ENCODE results near the gene SLC16A6.
"Not testable (repeated sequence)": the region's sequence is repeated elsewhere in the genome, so short reads cannot be mapped to it uniquely, and the experiment has no call there.

SLC16A6 gene

DNA sequence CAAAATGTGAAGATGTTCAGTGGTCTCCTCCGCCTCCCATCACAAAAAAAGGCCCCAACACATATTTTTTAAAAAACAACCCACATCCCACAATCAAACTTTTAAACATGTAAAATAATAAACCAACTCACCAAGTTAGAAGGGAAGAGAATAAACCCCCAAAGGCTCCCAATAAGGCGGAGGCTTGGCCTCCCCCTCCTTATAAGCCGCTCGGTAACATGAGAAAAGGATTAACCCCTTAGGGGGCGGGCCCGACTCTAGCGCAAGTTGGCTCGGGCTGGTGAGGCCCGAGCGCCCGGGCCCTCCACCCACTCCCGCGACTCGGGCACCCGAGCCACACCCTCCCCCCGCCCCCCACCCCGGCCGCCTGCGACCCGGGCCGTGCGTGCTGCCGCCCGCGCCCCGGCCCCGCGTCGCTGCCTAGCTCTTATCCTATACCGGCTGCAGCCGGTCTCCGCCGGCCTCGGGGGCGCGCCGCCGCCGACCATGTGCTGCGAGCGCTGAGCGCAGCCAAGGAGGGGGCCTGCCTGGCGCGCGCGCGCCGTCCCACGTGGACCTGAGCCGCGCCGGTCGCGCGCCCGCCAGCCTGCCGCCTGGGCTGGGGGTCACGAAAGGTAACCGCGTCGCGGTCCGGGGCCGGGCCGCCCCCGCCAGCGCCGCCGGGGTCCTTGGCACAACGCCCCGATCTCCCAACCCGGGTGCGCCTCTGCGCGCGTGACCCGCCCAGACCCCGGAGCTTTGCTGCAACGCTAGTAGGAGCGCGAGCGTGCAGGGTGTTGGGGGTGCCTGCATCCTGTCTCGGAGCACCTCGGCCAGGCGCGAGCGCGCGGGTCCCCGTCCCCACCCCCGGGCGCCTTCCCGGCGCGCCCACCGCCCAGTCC lies at the start of gene SLC16A6, which contains the start of gene ARSG:
TSS of gene SLC16A6 (minus strand) at position 173 of the 881 bp plus-strand sequence. CDS start 12,807 bp downstream, outside the sequence.
TSS of gene ARSG (plus strand) at position 541 of the 881 bp plus-strand sequence. CDS start 15,999 bp downstream, outside the sequence.
- peak; percentile 82 for DNase-seq

- DNase-seq, result no peak
Measured at GRCh38 chr17:68334393-68334792, 43.5 kb upstream of the SLC16A6 start.

- DNase-seq, result not testable (repeated sequence)
Measured at GRCh38 chr17:68331932-68332331, 41.0 kb upstream of the SLC16A6 start.

DNA sequence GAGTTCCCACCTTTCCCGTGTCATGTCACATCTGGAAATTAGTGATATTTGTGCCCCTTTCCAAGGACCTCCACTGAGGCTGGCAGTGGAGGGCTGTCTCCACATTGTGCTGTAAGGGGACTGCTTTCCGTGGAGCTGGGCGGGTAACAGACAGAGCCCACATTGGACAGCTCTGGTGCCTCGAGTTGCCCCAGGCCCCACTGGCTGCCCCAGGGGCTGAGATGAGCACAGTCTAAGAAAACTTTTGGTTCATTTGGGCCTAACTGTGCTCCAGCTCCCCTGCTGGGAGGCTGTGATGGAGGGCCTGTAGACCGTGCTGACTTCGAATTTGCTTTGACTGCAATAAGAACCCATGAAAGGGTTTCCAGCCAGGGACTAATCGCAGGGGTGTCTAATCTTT lies 38.4 kb upstream of the SLC16A6 start:
- no peak for DNase-seq

DNA sequence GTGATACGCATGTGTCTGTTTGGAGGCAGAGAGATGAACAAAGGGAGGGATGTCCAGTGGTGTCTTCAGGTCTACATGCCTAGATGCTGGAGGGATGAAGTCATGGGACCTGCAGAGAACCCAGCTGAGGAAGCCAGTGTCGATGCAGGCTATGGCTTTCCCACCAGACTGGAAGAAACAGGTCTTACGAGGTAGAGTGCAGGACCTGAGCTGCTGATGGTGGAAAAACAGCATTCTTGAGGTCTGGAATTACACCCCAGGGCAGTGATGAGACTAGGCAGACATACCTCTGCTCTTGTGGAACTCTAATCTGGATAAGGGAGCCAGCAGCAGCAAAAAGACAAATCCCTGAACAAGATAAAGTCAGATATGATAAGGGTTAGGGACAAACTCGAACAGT lies 37.7 kb upstream of the SLC16A6 start:
- DNase-seq, result no peak

- no peak for DNase-seq
Measured at GRCh38 chr17:68327823-68328557, 37.1 kb upstream of the SLC16A6 start.

DNA sequence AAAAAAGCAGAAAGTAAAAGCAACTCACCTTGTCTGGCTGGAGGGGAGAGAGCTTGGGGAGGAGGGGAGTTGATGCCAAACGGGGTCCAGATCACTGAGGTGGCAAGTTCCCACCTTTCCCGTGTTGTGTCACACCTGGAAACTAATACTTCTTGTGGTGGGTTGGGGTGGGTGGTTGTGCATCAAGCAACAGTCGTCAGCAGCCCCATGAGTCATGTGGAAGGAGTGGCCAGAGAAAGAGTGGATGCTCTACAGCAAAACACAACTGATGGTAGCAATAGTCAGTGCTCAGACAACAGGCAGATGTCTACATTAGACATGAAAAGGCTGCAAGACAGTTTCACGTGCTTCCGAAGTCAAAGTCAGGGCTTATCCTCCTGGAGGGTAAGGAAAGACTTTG lies 35.8 kb upstream of the SLC16A6 start:
- DNase-seq, result no peak

GRCh38 chr17:68325961-68326360 lies 35.0 kb upstream of the SLC16A6 start:
- DNase-seq, result no peak

DNA sequence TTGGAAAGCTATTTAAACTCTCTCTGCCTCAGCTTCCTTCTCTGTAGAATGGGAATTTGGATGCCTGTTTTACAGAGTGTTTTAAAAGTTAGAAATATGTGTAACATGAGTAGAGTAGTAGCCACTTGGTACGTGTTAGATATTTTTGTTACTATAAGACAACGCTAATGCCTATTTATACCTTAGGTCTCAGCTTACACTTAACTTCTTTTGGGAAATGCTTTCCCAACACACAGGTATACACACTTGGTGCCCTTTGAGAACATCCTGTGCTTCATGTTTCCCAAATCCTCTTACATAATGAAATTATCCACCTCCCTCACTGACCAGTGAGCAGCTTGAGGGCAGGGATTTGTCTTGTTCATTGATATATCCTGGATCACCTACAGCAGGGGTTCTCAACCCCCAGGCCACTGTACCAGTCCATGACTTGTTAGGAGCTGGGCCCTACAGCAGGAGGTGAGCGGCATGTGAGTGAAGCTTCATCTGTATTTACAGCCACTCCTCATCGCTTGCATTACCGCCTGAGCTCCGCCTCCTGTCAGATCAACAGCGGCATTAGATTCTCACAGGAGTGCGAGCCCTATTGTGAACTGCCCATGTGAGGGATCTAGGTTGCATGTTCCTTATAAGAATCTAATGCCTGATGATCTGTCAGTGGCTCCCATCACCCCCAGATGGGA lies 33.9 kb upstream of the SLC16A6 start:
- DNase-seq, result no peak

GRCh38 chr17:68324114-68324513 lies 33.2 kb upstream of the SLC16A6 start:
- DNase-seq, result no peak

- no peak for DNase-seq
Measured at GRCh38 chr17:68322630-68323029, 31.7 kb upstream of the SLC16A6 start.

- no peak for DNase-seq
Measured at GRCh38 chr17:68321556-68321954, 30.6 kb upstream of the SLC16A6 start.

- no peak for DNase-seq
Measured at GRCh38 chr17:68320943-68321555, 30.1 kb upstream of the SLC16A6 start.

DNA sequence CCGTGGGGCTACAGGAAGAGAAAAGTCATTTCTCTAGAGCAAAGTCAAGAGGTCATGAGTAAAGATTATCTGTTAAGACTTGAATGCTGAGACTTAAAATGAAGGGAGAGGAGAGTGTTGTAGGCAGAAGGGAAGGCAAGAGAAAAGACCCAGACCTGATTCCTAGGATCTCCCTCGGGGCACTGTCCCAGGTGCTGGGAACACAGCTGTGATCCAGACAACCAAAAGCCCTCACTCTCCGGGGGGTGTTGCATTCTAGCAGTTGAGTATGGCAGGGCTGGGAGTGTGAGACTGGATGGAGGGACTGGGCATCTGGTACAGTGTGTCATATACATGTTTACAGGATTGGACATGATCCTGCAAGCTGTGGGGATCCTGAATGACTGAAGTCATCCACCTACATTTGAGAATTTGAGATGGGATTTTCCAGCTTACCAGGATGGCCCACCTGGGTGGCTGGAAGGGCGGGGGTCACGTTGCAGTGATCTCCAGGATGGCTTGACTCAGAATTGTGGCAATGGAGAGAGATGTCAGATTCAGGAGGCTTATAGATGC lies 29.5 kb upstream of the SLC16A6 start:
- DNase-seq, result no peak

GRCh38 chr17:68319410-68320162 lies 28.7 kb upstream of the SLC16A6 start:
- no peak for DNase-seq

DNA sequence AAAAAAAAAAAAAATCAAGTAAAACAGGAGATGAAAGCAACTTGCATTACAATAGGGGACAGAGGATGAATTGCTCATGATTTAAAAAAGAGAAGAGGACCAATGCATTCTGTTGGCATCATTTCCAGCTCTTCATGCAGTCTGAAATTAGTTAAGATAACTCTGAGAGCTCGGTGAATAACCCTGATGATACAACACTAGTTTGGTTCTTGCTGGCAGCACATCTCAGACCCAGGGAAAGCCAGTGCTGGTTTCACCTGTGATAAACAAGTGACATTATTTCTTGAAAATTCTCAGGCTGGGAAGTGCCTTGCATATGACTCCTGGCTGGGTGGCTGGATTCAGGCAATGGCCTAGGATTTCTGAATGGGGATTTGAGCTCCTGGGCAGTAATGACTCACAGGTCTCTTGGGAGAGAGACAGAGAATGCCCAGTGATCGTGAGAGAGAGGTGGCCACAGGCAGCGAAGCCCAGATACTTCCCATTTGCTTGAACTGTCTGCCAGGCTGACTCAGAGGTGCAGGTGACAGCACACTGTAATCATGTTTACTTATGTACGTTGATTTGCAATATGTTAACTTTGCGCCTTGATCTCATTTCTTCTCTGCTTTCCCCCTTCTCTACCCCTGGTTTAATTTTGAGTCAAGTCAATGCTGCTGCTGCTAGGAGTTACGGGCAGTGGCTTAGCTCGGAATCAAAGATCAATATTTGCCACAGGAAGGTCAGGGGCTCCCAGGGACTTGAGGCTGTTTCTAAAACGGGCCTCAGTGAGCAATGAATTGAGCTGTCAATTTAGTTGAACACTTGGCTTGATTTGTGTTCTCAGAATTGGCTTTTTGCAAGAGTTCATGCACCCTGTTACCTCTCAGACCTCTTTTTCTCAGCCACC lies 27.4 kb upstream of the SLC16A6 start:
- no peak for DNase-seq

DNA sequence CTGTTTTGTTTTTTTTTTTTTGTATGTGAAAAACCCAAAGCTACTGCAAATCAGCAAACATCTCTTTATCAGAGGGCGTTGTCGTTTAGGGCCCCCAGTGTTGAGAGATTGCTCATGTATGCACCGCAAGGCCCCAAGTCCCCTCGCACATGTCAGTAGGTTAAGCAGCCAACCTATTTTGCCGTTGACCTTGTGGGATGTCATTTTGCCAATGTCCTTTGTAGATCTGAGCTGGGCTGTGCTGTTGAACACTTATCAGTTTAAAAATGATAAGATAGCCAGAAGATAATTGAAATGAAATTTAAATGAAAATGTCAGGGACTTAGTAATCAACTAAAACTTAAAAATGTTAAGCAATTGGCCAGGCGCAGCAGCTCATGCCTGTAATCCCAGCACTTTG lies 26.5 kb upstream of the SLC16A6 start:
- DNase-seq, result no peak

GRCh38 chr17:68315930-68316329 lies 25.0 kb upstream of the SLC16A6 start:
- DNase-seq, result no peak

GRCh38 chr17:68314916-68315535 lies 24.1 kb upstream of the SLC16A6 start:
- no peak for DNase-seq

DNA sequence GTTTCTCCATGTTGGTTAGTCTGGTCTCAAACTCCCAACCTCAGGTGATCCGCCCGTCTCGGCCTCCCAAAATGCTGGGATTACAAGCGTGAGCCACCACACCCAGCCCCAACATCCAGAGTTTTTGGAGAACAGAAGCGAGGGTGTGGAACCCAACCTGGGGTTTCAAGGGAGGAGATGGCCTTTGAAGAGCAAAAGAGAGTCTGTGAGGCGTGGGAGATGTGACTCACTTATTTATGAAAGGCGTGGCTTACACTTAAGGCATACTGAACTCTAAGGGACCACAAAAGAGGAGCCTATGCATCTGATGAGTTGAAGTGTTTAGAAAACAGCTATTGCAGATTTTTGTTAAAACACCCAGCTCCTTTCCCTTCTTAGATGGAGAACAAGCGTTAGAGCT lies 19.2 kb upstream of the SLC16A6 start:
- DNase-seq, result no peak

Measured in right hindlimb (tissue), 1 donor.